Adipocyte (in vitro differentiated cells): ENCODE measurements around the gene UQCC5.
A peak's percentile ranks its signal among the peaks of the same experiment; 100 is the strongest.

Experiments
- DNase-seq: peaks from one replicate; pipeline ENCODE4 v3.0.0-alpha.2; 2015; ENCODE audit warnings: low read depth
- H3K27me3 ChIP-seq: replicated peaks from 2 replicates; pipeline ENCODE4 v1.7.0; 2013; ENCODE audit warnings: mild to moderate bottlenecking, low read length, moderate library complexity; ENCODE audit not compliant: control insufficient read depth, insufficient read depth
- H3K36me3 ChIP-seq: 2 replicates; pipeline ENCODE4 v1.7.0; 2013; ENCODE audit warnings: low read length, mild to moderate bottlenecking, moderate library complexity; ENCODE audit not compliant: control insufficient read depth, insufficient read depth, severe bottlenecking
- H3K4me1 ChIP-seq: 2 replicates; pipeline ENCODE4 v1.7.0; 2013; ENCODE audit warnings: mild to moderate bottlenecking, low read length, moderate library complexity; ENCODE audit not compliant: control insufficient read depth, insufficient read depth
- H3K4me3 ChIP-seq: 2 replicates; pipeline ENCODE4 v1.7.0; 2013; ENCODE audit warnings: mild to moderate bottlenecking, low read length, moderate library complexity
- H3K9ac ChIP-seq: 2 replicates; pipeline ENCODE4 v1.7.0; 2013; ENCODE audit warnings: mild to moderate bottlenecking, low read length, moderate library complexity
- H3K9me3 ChIP-seq: 2 replicates; pipeline ENCODE4 v1.7.0; 2013; ENCODE audit warnings: mild to moderate bottlenecking, low read length, moderate library complexity; ENCODE audit not compliant: control insufficient read depth

The UQCC5 gene

DNA sequence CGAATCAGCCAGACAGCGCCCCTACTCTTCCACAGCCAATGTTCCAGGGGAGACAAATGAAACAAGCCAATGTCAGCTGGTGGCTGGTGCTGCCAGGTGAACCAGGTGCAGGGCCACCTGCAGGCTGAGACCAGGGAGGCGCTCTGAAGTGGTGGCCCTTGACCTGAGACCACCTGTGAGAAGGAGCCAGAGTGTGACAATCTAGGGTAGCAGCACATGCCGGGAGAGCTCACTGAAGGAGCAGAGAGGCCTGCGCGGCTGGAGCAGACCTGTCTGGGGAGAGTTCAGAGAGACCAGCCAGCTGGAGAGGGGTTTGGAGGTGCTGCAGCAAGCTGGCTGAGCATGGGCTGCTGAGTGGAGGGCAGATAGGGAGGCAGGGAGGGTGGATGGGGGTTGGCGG is 42.0 kb upstream of the UQCC5 start:
- Histone ChIP-seq H3K9me3 (no peaks in the 10 kb centered on the region), H3K36me3 (peaks cover 37% of the 10 kb centered on the region), H3K27me3 (no peaks in the 10 kb centered on the region), H3K4me3 (no peak overlapping the region), H3K9ac (no peak overlapping the region), H3K4me1 (peaks cover 25% of the 10 kb centered on the region)
- no peak for DNase-seq

DNA sequence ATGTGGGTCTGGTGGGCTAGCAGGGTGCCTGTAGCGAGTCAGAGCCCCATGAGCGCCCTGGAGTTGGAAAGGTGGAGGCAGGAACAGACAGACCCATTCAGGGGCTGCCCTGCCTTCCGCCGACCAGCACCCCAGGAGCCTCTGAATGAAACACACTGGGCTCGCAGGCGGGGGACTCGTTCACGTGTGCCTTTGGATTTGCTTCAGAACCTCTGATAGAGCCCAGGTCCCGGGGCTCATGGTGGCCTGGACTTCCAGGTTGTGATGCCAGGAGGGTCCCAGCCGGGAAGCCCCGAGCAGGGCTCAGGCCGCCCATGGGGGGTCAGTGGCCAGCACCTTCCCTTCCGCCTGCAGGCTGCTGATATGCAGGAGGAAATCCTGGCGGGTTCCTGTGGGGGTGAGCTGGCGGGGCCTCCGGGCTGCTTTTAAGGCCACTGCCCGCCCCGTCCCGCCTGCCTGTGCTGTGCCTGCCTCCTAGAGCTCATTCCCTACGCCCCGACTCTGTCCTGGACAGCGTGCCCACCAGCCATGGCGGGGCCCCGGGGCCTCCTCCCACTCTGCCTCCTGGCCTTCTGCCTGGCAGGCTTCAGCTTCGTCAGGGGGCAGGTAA is 41.4 kb upstream of the UQCC5 start, which contains the start of gene STAB1:
STAB1 (plus strand) TSS at position 453 of the 610 bp plus-strand sequence; CDS start at position 529, 76 bp downstream.
- Histone ChIP-seq H3K4me1 (peaks cover 25% of the 10 kb centered on the region), H3K9ac (peak within 1 kb of the TSS; percentile 16), H3K27me3 (no peaks in the 10 kb centered on the region), H3K4me3 (no peak within 1 kb of the TSS), H3K36me3 (peaks cover 32% of the 10 kb centered on the region), H3K9me3 (no peaks in the 10 kb centered on the region)
- no peak for DNase-seq

GRCh38 chr3:52495777-52496602 is 40.4 kb upstream of the UQCC5 start:
- H3K9ac ChIP-seq = peak overlapping the region; percentile 16
- H3K4me3 ChIP-seq = no peak overlapping the region
- peaks cover 22% of the 10 kb centered on the region for H3K36me3 ChIP-seq
- H3K9me3 ChIP-seq = no peaks in the 10 kb centered on the region
- DNase-seq = peak; percentile 9
- no peaks in the 10 kb centered on the region for H3K27me3 ChIP-seq
- H3K4me1 ChIP-seq = peaks cover 25% of the 10 kb centered on the region

- Histone ChIP-seq H3K27me3 (no peaks in the 10 kb centered on the region), H3K9ac (peak overlapping the region; percentile 18), H3K4me3 (no peak overlapping the region), H3K36me3 (no peaks in the 10 kb centered on the region), H3K9me3 (no peaks in the 10 kb centered on the region), H3K4me1 (peaks cover 25% of the 10 kb centered on the region)
- DNase-seq = no peak
Measured at GRCh38 chr3:52498137-52499054, 38.0 kb upstream of the UQCC5 start.

- no peak for DNase-seq
- H3K27me3 ChIP-seq = peaks cover 13% of the 10 kb centered on the region
Measured at GRCh38 chr3:52501046-52501445, 35.4 kb upstream of the UQCC5 start.

GRCh38 chr3:52502001-52502400 is 34.4 kb upstream of the UQCC5 start:
- no peak for DNase-seq
- no peaks in the 10 kb centered on the region for H3K36me3 ChIP-seq
- no peak overlapping the region for H3K9ac ChIP-seq
- peaks cover 13% of the 10 kb centered on the region for H3K27me3 ChIP-seq
- no peak overlapping the region for H3K4me3 ChIP-seq
- H3K4me1 ChIP-seq = peaks cover 13% of the 10 kb centered on the region
- H3K9me3 ChIP-seq = no peaks in the 10 kb centered on the region

More at GRCh38 chr3:52501046-52501445, 35.4 kb upstream of the UQCC5 start:
- Histone ChIP-seq H3K9me3 (no peaks in the 10 kb centered on the region), H3K36me3 (no peaks in the 10 kb centered on the region), H3K4me1 (peaks cover 16% of the 10 kb centered on the region), H3K9ac (no peak overlapping the region), H3K4me3 (no peak overlapping the region)

GRCh38 chr3:52502808-52503350 is 33.5 kb upstream of the UQCC5 start:
- H3K27me3 ChIP-seq = peaks cover 13% of the 10 kb centered on the region
- no peaks in the 10 kb centered on the region for H3K9me3 ChIP-seq
- peaks cover 11% of the 10 kb centered on the region for H3K4me1 ChIP-seq
- H3K4me3 ChIP-seq = no peak overlapping the region
- no peak for DNase-seq
- no peaks in the 10 kb centered on the region for H3K36me3 ChIP-seq
- H3K9ac ChIP-seq = no peak overlapping the region

DNA sequence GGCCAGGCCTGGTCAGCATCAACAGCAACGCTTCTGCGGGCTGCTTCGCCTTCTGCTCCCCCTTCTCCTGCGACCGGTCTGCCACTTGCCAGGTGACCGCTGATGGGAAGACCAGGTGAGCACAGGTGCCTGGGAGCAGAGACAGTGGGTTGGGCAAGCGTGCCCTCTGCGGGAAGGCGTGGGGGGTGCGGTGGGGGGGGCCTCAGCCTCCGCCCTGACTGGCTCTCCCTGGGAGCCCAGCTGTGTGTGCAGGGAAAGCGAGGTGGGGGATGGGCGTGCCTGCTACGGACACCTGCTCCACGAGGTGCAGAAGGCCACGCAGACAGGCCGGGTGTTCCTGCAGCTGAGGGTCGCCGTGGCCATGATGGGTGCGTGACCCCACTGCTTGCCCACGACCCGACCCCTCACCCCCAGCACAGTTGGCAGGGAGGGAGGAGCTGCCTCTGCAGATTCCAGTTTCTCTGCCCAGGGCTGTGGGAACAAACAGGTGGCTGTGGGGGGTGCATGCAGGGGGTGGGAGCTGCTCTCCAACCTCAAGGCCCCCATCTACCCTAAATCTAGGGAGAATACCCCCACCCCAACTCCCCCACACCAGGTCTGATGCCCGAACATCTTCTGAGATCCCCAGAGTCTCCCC is 32.5 kb upstream of the UQCC5 start:
- Histone ChIP-seq H3K4me1 (peaks cover under 1% of the 10 kb centered on the region), H3K27me3 (peaks cover 13% of the 10 kb centered on the region), H3K9me3 (no peaks in the 10 kb centered on the region), H3K4me3 (no peak overlapping the region), H3K9ac (no peak overlapping the region), H3K36me3 (no peaks in the 10 kb centered on the region)
- no peak for DNase-seq

DNA sequence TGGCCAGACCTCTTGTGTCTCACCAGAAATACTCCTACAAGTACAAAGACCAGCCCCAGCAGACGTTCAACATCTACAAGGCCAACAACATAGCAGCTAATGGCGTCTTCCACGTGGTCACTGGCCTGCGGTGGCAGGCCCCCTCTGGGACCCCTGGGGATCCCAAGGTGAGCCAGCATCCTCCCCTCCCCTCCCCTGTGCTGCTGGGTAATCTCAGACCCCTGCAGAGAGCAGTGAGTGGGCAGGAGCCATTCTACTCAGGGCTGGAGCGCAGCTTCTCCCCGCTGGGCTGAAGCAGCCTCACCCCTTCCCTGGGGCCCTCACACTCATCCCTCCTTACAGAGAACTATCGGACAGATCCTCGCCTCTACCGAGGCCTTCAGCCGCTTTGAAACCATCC is 31.4 kb upstream of the UQCC5 start:
- Histone ChIP-seq H3K4me3 (no peak overlapping the region), H3K9me3 (no peaks in the 10 kb centered on the region), H3K4me1 (no peaks in the 10 kb centered on the region), H3K36me3 (no peaks in the 10 kb centered on the region), H3K9ac (no peak overlapping the region), H3K27me3 (peaks cover 18% of the 10 kb centered on the region)
- DNase-seq = no peak

GRCh38 chr3:52506266-52506966 is 30.0 kb upstream of the UQCC5 start:
- no peak for DNase-seq
- no peaks in the 10 kb centered on the region for H3K4me1 ChIP-seq
- H3K4me3 ChIP-seq = no peak overlapping the region
- no peaks in the 10 kb centered on the region for H3K36me3 ChIP-seq
- H3K27me3 ChIP-seq = peaks cover 28% of the 10 kb centered on the region
- no peaks in the 10 kb centered on the region for H3K9me3 ChIP-seq
- H3K9ac ChIP-seq = no peak overlapping the region
